HFF-Myc (cell line): ENCODE measurements around the gene MYL5.

Experiments used
- DNase-seq: peaks from one replicate; pipeline ENCODE4 v3.0.0-alpha.2; 2011; ENCODE audit warnings: low read depth; ENCODE audit errors: extremely low read depth
- H3K4me3 ChIP-seq: replicated peaks from 2 replicates; pipeline ENCODE4 v1.5.1; 2011; ENCODE audit warnings: low read depth, mild to moderate bottlenecking, control low read depth, low read length
- CTCF ChIP-seq: IDR thresholded peaks from 2 replicates; pipeline ENCODE4 v1.5.1; 2012; ENCODE audit warnings: mild to moderate bottlenecking, low read depth, low read length, control low read depth; ENCODE audit errors: missing control alignments

The MYL5 gene

GRCh38 chr4:680928-681645 lies 6.7 kb downstream of the MYL5 start:
- peak overlapping the region; percentile 41 for H3K4me3 ChIP-seq
- no peak for TF ChIP-seq CTCF
- DNase-seq: no peak

GRCh38 chr4:681736-682451 lies 7.6 kb downstream of the MYL5 start:
- no peak for DNase-seq
- no peak for TF ChIP-seq CTCF
- H3K4me3 ChIP-seq: no peak overlapping the region

- DNase-seq: no peak
- no peak overlapping the region for H3K4me3 ChIP-seq
Measured at GRCh38 chr4:682490-683172, 8.3 kb downstream of the MYL5 start.

GRCh38 chr4:683247-683897 lies 9.0 kb downstream of the MYL5 start:
- H3K4me3 ChIP-seq: no peak overlapping the region
- TF ChIP-seq CTCF: no peak
- no peak for DNase-seq

More at GRCh38 chr4:682490-683172, 8.3 kb downstream of the MYL5 start:
- no peak for TF ChIP-seq CTCF

GRCh38 chr4:683982-684622 lies 9.8 kb downstream of the MYL5 start:
- TF ChIP-seq CTCF: peak; percentile 79
- H3K4me3 ChIP-seq: no peak overlapping the region
- DNase-seq: no peak

- no peak for TF ChIP-seq CTCF
- no peak for DNase-seq
- no peak overlapping the region for H3K4me3 ChIP-seq
Measured at GRCh38 chr4:684623-685327, 10.4 kb downstream of the MYL5 start.
